Adipose tissue (tissue), 3 donors: Measurements from ENCODE around the gene STAM. TPM values are rescaled to one million over a fixed set of nuclear protein-coding genes. Genes with fewer than 3 reads are reported as not detected.

ENCODE experiments used
- H3K27ac ChIP-seq: one replicate; pipeline ENCODE4 v1.5.1; 2013; ENCODE audit warnings: low read depth, low read length
- WGBS, 3 donors: extraction: QIAGEN DNeasy Blood & Tissue Kit; methylation state at CpG; one replicate each; pipeline ENCODE4 v1.1.7; 2013; 5-methylcytosine and 5-hydroxymethylcytosine counted together
- polyA plus RNA-seq, 3 donors: library from polyadenylated mRNA; stranded (reverse); fragments of 200-250 nt; gene quantifications; one replicate each; pipeline ENCODE4 v1.2.3, GENCODE V29; 2013
- donor health status: healthy with polysubstance abuse.
- donor health status: Bipolar disorder and iron deficiency.
- donor health status: healthy.

The STAM gene
- polyA plus RNA-seq, 3 donors, result 7.2 to 10.7 (median 8.6) TPM

GRCh38 chr10:17668435-17669184, 24.7 kb downstream of the STAM start:
- WGBS, 3 donors, result 72 to 80% (median 77%) methylated on average over 6 of the region's 6 CpGs
- no peak overlapping the region for H3K27ac ChIP-seq

GRCh38 chr10:17669185-17669872, 25.4 kb downstream of the STAM start:
- WGBS, 3 donors, result 76 to 84% (median 80%) methylated on average over 11 of the region's 11 CpGs
- H3K27ac ChIP-seq, result no peak overlapping the region

GRCh38 chr10:17671307-17671706, 27.4 kb downstream of the STAM start:
- H3K27ac ChIP-seq, result no peak overlapping the region
- 49 to 58% (median 57%) methylated on average over 3 of the region's 3 CpGs for WGBS, 3 donors

GRCh38 chr10:17673471-17674061, 29.6 kb downstream of the STAM start:
- WGBS, 3 donors, result 72 to 87% (median 78%) methylated on average over 5 of the region's 5 CpGs
- no peak overlapping the region for H3K27ac ChIP-seq

- no peak overlapping the region for H3K27ac ChIP-seq
These were observed 30.6 kb downstream of the STAM start for GRCh38 chr10:17674566-17674965.

GRCh38 chr10:17675638-17676037, 31.7 kb downstream of the STAM start:
- no peak overlapping the region for H3K27ac ChIP-seq
- WGBS, 3 donors, result 62 to 74% (median 69%) methylated on average over 4 of the region's 4 CpGs

- WGBS, 3 donors, result 90 to 100% (median 95%) methylated on average over 1 of the region's 1 CpG
- no peak overlapping the region for H3K27ac ChIP-seq
These were observed 33.0 kb downstream of the STAM start for GRCh38 chr10:17676919-17677318.

- H3K27ac ChIP-seq, result no peak overlapping the region
- WGBS, 3 donors, result 22 to 71% (median 64%) methylated on average over 2 of the region's 2 CpGs
These were observed 38.4 kb downstream of the STAM start for GRCh38 chr10:17682236-17682946.

- no peak overlapping the region for H3K27ac ChIP-seq
These were observed 39.6 kb downstream of the STAM start for GRCh38 chr10:17683541-17683940.

GRCh38 chr10:17684537-17684936, 40.6 kb downstream of the STAM start:
- no peak overlapping the region for H3K27ac ChIP-seq
- 84 to 95% (median 91%) methylated on average over 6 of the region's 6 CpGs for WGBS, 3 donors

- no peak overlapping the region for H3K27ac ChIP-seq
- WGBS, 3 donors, result 86 to 91% (median 87%) methylated on average over 3 of the region's 3 CpGs
These were observed 41.4 kb downstream of the STAM start for GRCh38 chr10:17685233-17685840.

GRCh38 chr10:17687117-17687831, 43.3 kb downstream of the STAM start:
- H3K27ac ChIP-seq, result no peak overlapping the region
- WGBS, 3 donors, result 91 to 97% (median 92%) methylated on average over 15 of the region's 15 CpGs

- H3K27ac ChIP-seq, result no peak overlapping the region
These were observed 45.2 kb downstream of the STAM start for GRCh38 chr10:17689137-17689536.

- 66 to 92% (median 75%) methylated on average over 1 of the region's 1 CpG for WGBS, 3 donors
- no peak overlapping the region for H3K27ac ChIP-seq
These were observed 49.1 kb downstream of the STAM start for GRCh38 chr10:17693009-17693408.

GRCh38 chr10:17698696-17699095, 54.7 kb downstream of the STAM start:
- WGBS, 3 donors, result 97 to 100% (median 99%) methylated on average over 4 of the region's 4 CpGs
- no peak overlapping the region for H3K27ac ChIP-seq

- 96 to 100% (median 96%) methylated on average over 3 of the region's 3 CpGs for WGBS, 3 donors
- H3K27ac ChIP-seq, result no peak overlapping the region
These were observed 57.4 kb downstream of the STAM start for GRCh38 chr10:17701301-17701700.

- WGBS, 3 donors, result 95 to 99% (median 97%) methylated on average over 3 of the region's 3 CpGs
- H3K27ac ChIP-seq, result no peak overlapping the region
These were observed 59.8 kb downstream of the STAM start for GRCh38 chr10:17703706-17704105.

- WGBS, 3 donors, result 91 to 98% (median 97%) methylated on average over 10 of the region's 10 CpGs
- no peak overlapping the region for H3K27ac ChIP-seq
These were observed 64.9 kb downstream of the STAM start for GRCh38 chr10:17708821-17709220.
